GM23338 (cell line): ENCODE data around the gene BNC2. TPM values are rescaled to one million over a fixed set of nuclear protein-coding genes. Genes with fewer than 3 reads are reported as not detected.

Experiments used
- ATAC-seq: fragments of 200-7000 bp; cut with Tn5 transposase; 3 replicates; pipeline ENCODE4 v1.9.1; 2020
- DNase-seq: peaks from one replicate; pipeline ENCODE4 v3.0.0-alpha.2; 2015; ENCODE audit warnings: low spot score
- H2AFZ ChIP-seq: fragments of 200-600 bp; sonication (generic); 2 replicates; pipeline ENCODE4 v1.8.0; 2016; ENCODE audit warnings: antibody characterized with exemption, mild to moderate bottlenecking, moderate library complexity
- H3F3A ChIP-seq: fragments of 200-600 bp; sonication (generic); replicated peaks from 2 replicates; pipeline ENCODE4 v1.8.0; 2017; ENCODE audit warnings: antibody characterized with exemption, mixed run types, low read depth
- H3K27ac ChIP-seq: fragments of 200-600 bp; sonication (generic); 2 replicates; pipeline ENCODE4 v1.6.1; 2016; ENCODE audit warnings: low read depth
- H3K27me3 ChIP-seq: fragments of 200-600 bp; sonication (generic); 2 replicates; pipeline ENCODE4 v1.8.0; 2016; ENCODE audit warnings: mild to moderate bottlenecking, mixed run types, moderate library complexity; ENCODE audit not compliant: insufficient read depth
- H3K36me3 ChIP-seq: fragments of 200-600 bp; sonication (generic); 2 replicates; pipeline ENCODE4 v1.8.0; 2016; ENCODE audit warnings: mild to moderate bottlenecking; ENCODE audit not compliant: insufficient read depth
- H3K4me1 ChIP-seq: fragments of 200-600 bp; sonication (generic); 2 replicates; pipeline ENCODE4 v1.8.0; 2016; ENCODE audit warnings: mild to moderate bottlenecking, moderate library complexity; ENCODE audit not compliant: insufficient read depth
- H3K4me2 ChIP-seq: fragments of 200-600 bp; sonication (generic); 2 replicates; pipeline ENCODE4 v1.7.1; 2017; ENCODE audit warnings: mixed run types
- H3K4me3 ChIP-seq: fragments of 200-600 bp; sonication (generic); 2 replicates; pipeline ENCODE4 v1.6.1; 2016; ENCODE audit warnings: mixed run types
- H3K79me2 ChIP-seq: fragments of 200-600 bp; sonication (generic); replicated peaks from 2 replicates; pipeline ENCODE4 v1.8.0; 2017; ENCODE audit warnings: mild to moderate bottlenecking; ENCODE audit not compliant: insufficient read depth
- H3K9me2 ChIP-seq: fragments of 200-600 bp; sonication (generic); 2 replicates; pipeline ENCODE4 v1.8.0; 2017; ENCODE audit not compliant: insufficient read depth
- H4K20me1 ChIP-seq: fragments of 200-600 bp; sonication (generic); replicated peaks from 2 replicates; pipeline ENCODE4 v1.8.0; 2017; ENCODE audit warnings: mild to moderate bottlenecking; ENCODE audit not compliant: insufficient read depth
- H3K27ac Mint-ChIP-seq: 2 replicates; pipeline ENCODE4 v1.8.0; 2020; ENCODE audit warnings: inconsistent platforms, mild to moderate bottlenecking, moderate library complexity, mixed read lengths
- H3K27me3 Mint-ChIP-seq: 3 replicates; pipeline ENCODE4 v1.8.0; 2022; ENCODE audit warnings: low read depth, mild to moderate bottlenecking, moderate library complexity, mixed read lengths, inconsistent platforms; ENCODE audit not compliant: insufficient read depth, poor library complexity
- H3K36me3 Mint-ChIP-seq: 3 replicates; pipeline ENCODE4 v1.8.0; 2021; ENCODE audit warnings: low read depth, mild to moderate bottlenecking, inconsistent platforms, moderate library complexity, mixed read lengths
- H3K4me1 Mint-ChIP-seq: 3 replicates; pipeline ENCODE4 v1.8.0; 2020; ENCODE audit warnings: mild to moderate bottlenecking, inconsistent platforms, mixed read lengths
- H3K4me3 Mint-ChIP-seq: 3 replicates; pipeline ENCODE4 v1.8.0; 2021; ENCODE audit warnings: moderate library complexity, mild to moderate bottlenecking, inconsistent platforms, mixed read lengths
- H3K9me3 Mint-ChIP-seq: 3 replicates; pipeline ENCODE4 v1.8.0; 2020; ENCODE audit warnings: moderate library complexity, mild to moderate bottlenecking, inconsistent platforms, mixed read lengths
- CREB1 ChIP-seq: fragments of 250-450 bp; sonication (Bioruptor Pico); IDR thresholded peaks from 2 replicates; pipeline ENCODE4 v1.5.0; 2020; ENCODE audit warnings: low read depth, mild to moderate bottlenecking, moderate library complexity
- CTCF ChIP-seq, 2 experiments: fragments of 200-600 bp in 1 of 2; sonication (generic) in 1 of 2; conservative IDR thresholded peaks; 2 replicates each; pipeline versions ENCODE4 v1.5.1 to v1.6.1; 2016 to 2017; ENCODE audit warnings: antibody characterized with exemption in 2 of 2, low read depth in 2 of 2, mild to moderate bottlenecking in 2 of 2, moderate library complexity in 1 of 2
- ETS1 ChIP-seq: IDR thresholded peaks from 2 replicates; pipeline ENCODE4 v1.6.1; 2016; ENCODE audit warnings: antibody characterized with exemption
- EZH2 ChIP-seq: fragments of 200-600 bp; sonication (generic); IDR thresholded peaks from one replicate; pipeline ENCODE4 v1.8.0; 2017; ENCODE audit warnings: antibody characterized with exemption, mild to moderate bottlenecking, low read depth; ENCODE audit not compliant: unreplicated experiment
- EZH2phosphoT487 ChIP-seq: fragments of 200-600 bp; sonication (generic); IDR thresholded peaks from one replicate; pipeline ENCODE4 v1.8.1; 2018; ENCODE audit warnings: antibody characterized with exemption; ENCODE audit not compliant: unreplicated experiment
- JUNB ChIP-seq: IDR thresholded peaks from one replicate; pipeline ENCODE4 v1.6.1; 2016; ENCODE audit warnings: antibody characterized with exemption; ENCODE audit not compliant: unreplicated experiment
- NANOG ChIP-seq: IDR thresholded peaks from 2 replicates; pipeline ENCODE4 v1.6.1; 2016; ENCODE audit warnings: antibody characterized with exemption, borderline replicate concordance
- POLR2AphosphoS5 ChIP-seq: IDR thresholded peaks from 2 replicates; pipeline ENCODE4 v1.6.1; 2016; ENCODE audit warnings: antibody characterized with exemption, low read depth
- REST ChIP-seq: IDR thresholded peaks from one replicate; pipeline ENCODE4 v1.6.1; 2018; ENCODE audit warnings: antibody characterized with exemption; ENCODE audit not compliant: unreplicated experiment
- STAT1 ChIP-seq: IDR thresholded peaks from one replicate; pipeline ENCODE4 v1.6.1; 2016; ENCODE audit warnings: antibody characterized with exemption; ENCODE audit not compliant: unreplicated experiment
- ZNF114 ChIP-seq: fragments of 250-450 bp; sonication (Bioruptor Pico); IDR thresholded peaks from 2 replicates; pipeline ENCODE4 v1.5.0; 2020; ENCODE audit warnings: mild to moderate bottlenecking, moderate library complexity
- ZNF331 ChIP-seq: fragments of 250-450 bp; sonication (Bioruptor Pico); IDR thresholded peaks from 2 replicates; pipeline ENCODE4 v1.5.0; 2020; ENCODE audit warnings: low read depth, mild to moderate bottlenecking, moderate library complexity
- ZNF462 ChIP-seq: fragments of 250-450 bp; sonication (Bioruptor Pico); IDR thresholded peaks from 2 replicates; pipeline ENCODE4 v1.5.0; 2020; ENCODE audit warnings: mild to moderate bottlenecking, moderate library complexity
- polyA plus RNA-seq: library from polyadenylated mRNA; unstranded; fragments of >200 nt; fragmentation: Nextera tagmentation; extraction: Ambion mirVana; gene quantifications from 2 replicates; pipeline ENCODE4 v1.2.1, GENCODE V29; 2016
- total RNA-seq: library from RNA; depleted of rRNA; stranded (reverse); fragments of >200 nt; shearing (Covaris generic); gene quantifications from 2 replicates; pipeline ENCODE4 v1.2.3, GENCODE V29; 2014

Gene BNC2
- total and polyA plus RNA-seq, 2 experiments from 2014 or later: 12.7 to 13.2 TPM

GRCh38 chr9:16901590-16901989 is 31.1 kb upstream of the BNC2 start:
- TF ChIP-seq ETS1: no peak
- no peak for TF ChIP-seq ZNF462 (CRISPR knock-in tag)
- TF ChIP-seq CREB1 (CRISPR knock-in tag): no peak
- no peak for TF ChIP-seq STAT1
- TF ChIP-seq REST: no peak
- TF ChIP-seq ZNF114 (CRISPR knock-in tag): no peak
- no peak for TF ChIP-seq POLR2AphosphoS5
- TF ChIP-seq EZH2phosphoT487: no peak
- TF ChIP-seq ZNF331 (CRISPR knock-in tag): no peak
- no peak for TF ChIP-seq EZH2
- TF ChIP-seq NANOG: no peak
- TF ChIP-seq CTCF (conservative IDR thresholded peaks at IDR 0.05; ENCODE audit: low read depth in 2 of 2): no peak
- no peak for TF ChIP-seq JUNB
- Histone ChIP-seq H3K4me3 (no peak overlapping the region), H3K9me2 (no peaks in the 10 kb centered on the region), H3K79me2 (no peaks in the 10 kb centered on the region), H2AFZ (no peak overlapping the region), H3K4me2 (no peak overlapping the region), H4K20me1 (no peaks in the 10 kb centered on the region), H3K27me3 (no peaks in the 10 kb centered on the region), H3F3A (no peaks in the 10 kb centered on the region), H3K36me3 (no peaks in the 10 kb centered on the region), H3K4me1 (peaks cover 6% of the 10 kb centered on the region; the same call in 1 of the 2 replicates), H3K27ac (no peak overlapping the region)
- no peak overlapping the region for H3K4me3 Mint-ChIP-seq
- H3K27ac Mint-ChIP-seq: no peak overlapping the region
- DNase-seq (no peak), ATAC-seq (no peak)
- peaks cover 7% of the 10 kb centered on the region for H3K4me1 Mint-ChIP-seq
- no peaks in the 10 kb centered on the region for H3K9me3 Mint-ChIP-seq
- no peaks in the 10 kb centered on the region for H3K36me3 Mint-ChIP-seq
- H3K27me3 Mint-ChIP-seq: peaks cover 2% of the 10 kb centered on the region
